H1 (cell line): ENCODE results near the gene PPP1R12A. TPM values are rescaled to one million over a fixed set of nuclear protein-coding genes. Genes with fewer than 3 reads are reported as not detected.

Experiments
- CTCF ChIA-PET: fragments of 300-600 bp; sonication (Branson Sonifier 250); formaldehyde crosslinking; loops from one replicate; lab custom pipeline; 2021; ENCODE audit not compliant: partially characterized antibody; lab: Charles Lee
- POLR2A ChIA-PET: fragments of 300-600 bp; sonication (Branson Sonifier 250); formaldehyde crosslinking; loops from one replicate; lab custom pipeline; 2021; ENCODE audit warnings: inconsistent platforms; ENCODE audit not compliant: partially characterized antibody; lab: Charles Lee
- DNase-seq, 2 experiments: peaks; one replicate each; pipeline versions ENCODE4 v3.0.0 to v3.0.0-alpha.2; 2010 to 2022; ENCODE audit warnings: low spot score in 2 of 2, low read depth in 1 of 2, mixed read lengths in 1 of 2
- FAIRE-seq: peaks from 2 replicates; lab custom pipeline; 2011; peaks lifted over from hg19 to GRCh38; lab: Jason Lieb, UNC
- H2AFZ ChIP-seq: 2 replicates; pipeline ENCODE4 v1.8.1; 2012; ENCODE audit warnings: low read length, inconsistent platforms
- H2AK5ac ChIP-seq: 2 replicates; pipeline ENCODE4 v1.6.1; 2013; ENCODE audit warnings: low read depth, low read length
- H2BK120ac ChIP-seq: replicated peaks from 2 replicates; pipeline ENCODE3; 2013; ENCODE audit warnings: low read depth, low read length, inconsistent platforms
- H2BK12ac ChIP-seq: 2 replicates; pipeline ENCODE4 v1.6.1; 2013; ENCODE audit warnings: low read depth, low read length
- H2BK15ac ChIP-seq: 2 replicates; pipeline ENCODE4 v1.6.1; 2013; ENCODE audit warnings: low read length
- H2BK20ac ChIP-seq: 2 replicates; pipeline ENCODE4 v1.6.1; 2013; ENCODE audit warnings: low read length
- H2BK5ac ChIP-seq: 2 replicates; pipeline ENCODE4 v1.6.1; 2013; ENCODE audit warnings: low read depth, low read length
- H3K14ac ChIP-seq: 2 replicates; pipeline ENCODE4 v1.6.1; 2013; ENCODE audit warnings: inconsistent platforms; ENCODE audit not compliant: insufficient read length
- H3K18ac ChIP-seq: 2 replicates; pipeline ENCODE4 v1.6.1; 2013; ENCODE audit warnings: low read length; ENCODE audit errors: extremely low read depth
- H3K23ac ChIP-seq: 2 replicates; pipeline ENCODE4 v1.6.1; 2013; ENCODE audit warnings: inconsistent platforms; ENCODE audit not compliant: insufficient read length
- H3K23me2 ChIP-seq: 2 replicates; pipeline ENCODE4 v1.6.1; 2013; ENCODE audit warnings: low read depth, low read length
- H3K27ac ChIP-seq: 2 replicates; pipeline ENCODE4 v1.6.1; 2011; ENCODE audit warnings: low read depth, low read length, inconsistent platforms
- H3K27me3 ChIP-seq, 4 experiments: replicated peaks in 1 of 4; 1 replicate in 1 of 4; 2 replicates in 3 of 4; pipeline versions ENCODE4 v1.6.1 to v1.8.1; 2011 to 2013; ENCODE audit warnings: low read length in 3 of 4, mild to moderate bottlenecking in 3 of 4, inconsistent platforms in 2 of 4, mixed read lengths in 2 of 4, moderate library complexity in 1 of 4; ENCODE audit not compliant: control insufficient read depth in 3 of 4, insufficient read depth in 3 of 4; ENCODE audit errors: extremely low read depth in 1 of 4
- H3K36me3 ChIP-seq, 4 experiments: 2 replicates each; pipeline versions ENCODE4 v1.6.1 to v1.8.1; 2011 to 2013; ENCODE audit warnings: mild to moderate bottlenecking in 4 of 4, low read length in 3 of 4, moderate library complexity in 2 of 4, control low read depth in 1 of 4, inconsistent platforms in 1 of 4; ENCODE audit not compliant: insufficient read depth in 4 of 4, control insufficient read depth in 2 of 4
- H3K4ac ChIP-seq: replicated peaks from 2 replicates; pipeline ENCODE3; 2013; ENCODE audit warnings: low read length, low read depth, mixed read lengths, inconsistent platforms; ENCODE audit not compliant: insufficient read length
- H3K4me1 ChIP-seq, 4 experiments: replicated peaks in 1 of 4; 1 replicate in 1 of 4; 2 replicates in 3 of 4; pipeline versions ENCODE4 v1.6.1 to v1.8.1; 2011 to 2013; ENCODE audit warnings: low read length in 3 of 4, inconsistent platforms in 2 of 4, mixed read lengths in 1 of 4; ENCODE audit not compliant: insufficient read depth in 4 of 4, control insufficient read depth in 3 of 4
- H3K4me2 ChIP-seq, 2 experiments: 2 replicates each; pipeline versions ENCODE4 v1.6.1 to v1.8.1; 2011 to 2013; ENCODE audit warnings: low read depth in 2 of 2, low read length in 2 of 2, control low read depth in 1 of 2, inconsistent platforms in 1 of 2, mild to moderate bottlenecking in 1 of 2; ENCODE audit not compliant: insufficient read depth in 1 of 2
- H3K4me3 ChIP-seq, 4 experiments: fragments of 200-600, 300-600 bp in 1 of 4; sonication (generic), shearing (Covaris generic), sonication (Bioruptor Twin) in 1 of 4; 2 replicates each; pipeline versions ENCODE4 v1.5.1 to v1.8.1; 2011 to 2016; ENCODE audit warnings: low read length in 4 of 4, low read depth in 3 of 4, control low read depth in 2 of 4, inconsistent platforms in 2 of 4, mild to moderate bottlenecking in 2 of 4, mixed read lengths in 1 of 4, moderate library complexity in 1 of 4; ENCODE audit not compliant: insufficient read depth in 2 of 4; ENCODE audit errors: extremely low read depth in 1 of 4
- H3K56ac ChIP-seq: replicated peaks from 2 replicates; pipeline ENCODE3; 2013; ENCODE audit warnings: low read depth, mild to moderate bottlenecking, mixed read lengths, low read length, inconsistent platforms; ENCODE audit not compliant: insufficient read length
- H3K79me1 ChIP-seq: 2 replicates; pipeline ENCODE4 v1.6.1; 2013; ENCODE audit warnings: low read depth, low read length, control low read depth
- H3K79me2 ChIP-seq, 2 experiments: 2 replicates each; pipeline versions ENCODE4 v1.6.1 to v1.8.1; 2012 to 2013; ENCODE audit warnings: low read length in 2 of 2, mild to moderate bottlenecking in 2 of 2, inconsistent platforms in 1 of 2; ENCODE audit not compliant: insufficient read depth in 2 of 2, control insufficient read depth in 1 of 2
- H3K9ac ChIP-seq, 4 experiments: replicated peaks in 1 of 4; 1 replicate in 1 of 4; 2 replicates in 3 of 4; pipeline versions ENCODE4 v1.6.1 to v1.8.1; 2011 to 2013; ENCODE audit warnings: low read depth in 3 of 4, low read length in 3 of 4, control low read depth in 2 of 4, mild to moderate bottlenecking in 2 of 4, moderate library complexity in 2 of 4, inconsistent platforms in 1 of 4; ENCODE audit errors: extremely low read depth in 1 of 4
- H3K9me3 ChIP-seq, 2 experiments: 2 replicates each; pipeline versions ENCODE4 v1.6.1 to v1.8.1; 2012 to 2013; ENCODE audit warnings: mild to moderate bottlenecking in 2 of 2, moderate library complexity in 2 of 2, control low read depth in 1 of 2, inconsistent platforms in 1 of 2, low read depth in 1 of 2, low read length in 1 of 2, mixed read lengths in 1 of 2; ENCODE audit not compliant: insufficient read depth in 2 of 2
- H4K20me1 ChIP-seq, 2 experiments: replicated peaks in 1 of 2; 2 replicates each; pipeline versions ENCODE3 to v1.8.1; 2011 to 2013; ENCODE audit warnings: inconsistent platforms in 2 of 2, low read length in 2 of 2, mild to moderate bottlenecking in 1 of 2; ENCODE audit not compliant: insufficient read depth in 2 of 2, control insufficient read depth in 1 of 2
- H4K5ac ChIP-seq: 2 replicates; pipeline ENCODE4 v1.6.1; 2013; ENCODE audit warnings: low read length, low read depth, mixed read lengths, inconsistent platforms; ENCODE audit not compliant: insufficient read length
- H4K8ac ChIP-seq: 2 replicates; pipeline ENCODE4 v1.8.0; 2013; ENCODE audit warnings: mild to moderate bottlenecking, moderate library complexity, low read length, inconsistent platforms; ENCODE audit not compliant: insufficient read depth; ENCODE audit errors: extremely low read depth
- H4K91ac ChIP-seq: replicated peaks from 2 replicates; pipeline ENCODE3; 2013; ENCODE audit warnings: low read length, mixed read lengths, inconsistent platforms; ENCODE audit not compliant: insufficient read length
- CTBP2 ChIP-seq: IDR thresholded peaks from 2 replicates; pipeline ENCODE4 v1.7.0; 2011; ENCODE audit warnings: borderline replicate concordance, mild to moderate bottlenecking, moderate library complexity, mixed read lengths, low read length; ENCODE audit not compliant: insufficient read depth, insufficient read length
- MAFK ChIP-seq: IDR thresholded peaks from 2 replicates; pipeline ENCODE4 v1.6.1; 2012; ENCODE audit warnings: low read depth, mild to moderate bottlenecking, improper control_type of control experiment, low read length
- TAF1 ChIP-seq: IDR thresholded peaks from 2 replicates; pipeline ENCODE4 v1.6.1; 2011; ENCODE audit warnings: mild to moderate bottlenecking, low read depth, low read length
- TBP ChIP-seq: IDR thresholded peaks from 2 replicates; pipeline ENCODE4 v1.6.1; 2011; ENCODE audit warnings: low read depth, low read length, improper control_type of control experiment
- WGBS, 2 experiments: shearing (Covaris generic) in 1 of 2; methylation state at CpG; one replicate each; pipeline versions ENCODE4 v1.1.6 to v1.1.7; 2013 to 2015; ENCODE audit warnings: low lambda C conversion rate in 2 of 2, mixed read lengths in 2 of 2, inconsistent platforms in 1 of 2, low coverage in 1 of 2, missing lambda C conversion rate in 1 of 2; ENCODE audit not compliant: insufficient replicate concordance in 2 of 2, insufficient coverage in 1 of 2, insufficient read length in 1 of 2; ENCODE audit errors: extremely low coverage in 1 of 2, missing lambda C conversion rate in 1 of 2; 5-methylcytosine and 5-hydroxymethylcytosine counted together
- polyA plus RNA-seq, 7 experiments: library from polyadenylated mRNA; depleted of rRNA in 3 of 7; stranded (reverse) in 5 of 7; unstranded in 2 of 7; fragments of >200 nt in 5 of 7; fragments of 200-250 nt in 2 of 7; gene quantifications; 1 replicate in 5 of 7; 2 replicates in 1 of 7; 4 replicates in 1 of 7; pipeline versions ENCODE4 v1.2.1 to v1.2.3, GENCODE V29; 2011 to 2013; ENCODE audit warnings: missing spikeins in 2 of 7, mixed read lengths in 2 of 7
- total RNA-seq: library from RNA; stranded (reverse); fragmentation: NEBNext Ultra II Directional; extraction: Animal tissue kit (Norgen Biotek cat#: 25700); gene quantifications from 2 replicates; pipeline ENCODE4 v1.2.1, GENCODE V29; 2021
- TF ChIP-seq, protein P1 (sequence below), 3 experiments: IDR thresholded peaks; 1 replicate in 2 of 3; 2 replicates in 1 of 3; pipeline versions ENCODE4 v1.5.1 to v1.6.1; 2011; ENCODE audit warnings: low read length in 3 of 3, mild to moderate bottlenecking in 3 of 3, inconsistent platforms in 2 of 3, low read depth in 1 of 3, moderate library complexity in 1 of 3; ENCODE audit not compliant: insufficient read depth in 1 of 3; ENCODE audit errors: control extremely low read depth in 1 of 3

PPP1R12A gene
- total and polyA plus RNA-seq, 2 of the 8 experiments (the other 6 are each of a cell fraction or from before 2014, with no cell fraction given) = 14.7 to 81.5 TPM

- peaks cover 0 to 3% (median 0%) of the 10 kb centered on the region in 4 experiments; a peak in 2 of 8 replicates for H3K36me3 ChIP-seq
- no peaks in the 10 kb centered on the region for H3K27me3 ChIP-seq
- H2BK120ac ChIP-seq = no peak overlapping the region
- no peak overlapping the region for H3K14ac ChIP-seq
- H3K4me2 ChIP-seq = no peak overlapping the region
- no peak overlapping the region for H4K8ac ChIP-seq
- DNase-seq (no peak), FAIRE-seq (no peak)
- H2BK12ac ChIP-seq = no peak overlapping the region
- 92% methylated on average over 2 of the region's 2 CpGs; no CpG with 5 or more reads in 1 of the 2 experiments for WGBS, 2 experiments
- no peak overlapping the region for H4K5ac ChIP-seq
- H3K23ac ChIP-seq = no peak overlapping the region
- no peak overlapping the region for H2BK20ac ChIP-seq
- H2BK5ac ChIP-seq = no peak overlapping the region
- CTCF ChIA-PET = interaction anchor here (0.6 to 1.1 kb wide), 2 partner anchors 8 to 61 kb away, joined by 3 to 4 read pairs; no protein-coding TSS in a partner anchor
- peak overlapping the region; percentile 11; the same call in 1 of the 2 replicates for H2AK5ac ChIP-seq
- no peak overlapping the region for H2AFZ ChIP-seq
- POLR2A ChIA-PET = interaction anchor here (0.7 kb wide), 1 partner anchor 16 kb away, joined by 3 read pairs; no protein-coding TSS in a partner anchor
- no peak overlapping the region for H2BK15ac ChIP-seq
- H3K56ac ChIP-seq = no peak overlapping the region
- H3K4me3 ChIP-seq = no peak overlapping the region
- no peak overlapping the region for H3K18ac ChIP-seq
- no peak overlapping the region for H4K91ac ChIP-seq
- H3K79me1 ChIP-seq = no peaks in the 10 kb centered on the region
- peaks cover 0 to 3% (median 0%) of the 10 kb centered on the region in 4 experiments; a peak in 2 of 7 replicates for H3K4me1 ChIP-seq
- no peak overlapping the region for H3K27ac ChIP-seq
- H3K9ac ChIP-seq = no peak overlapping the region
- H3K9me3 ChIP-seq = no peaks in the 10 kb centered on the region
- no peaks in the 10 kb centered on the region for H3K23me2 ChIP-seq
- H3K4ac ChIP-seq = no peak overlapping the region
- H3K79me2 ChIP-seq = peaks cover 5 to 98% of the 10 kb centered on the region in 2 experiments; a peak in 3 of 4 replicates
- TF ChIP-seq CTBP2 (no peak), TBP (no peak), MAFK (no peak), TAF1 (no peak)
- TF ChIP-seq, protein P1, sequence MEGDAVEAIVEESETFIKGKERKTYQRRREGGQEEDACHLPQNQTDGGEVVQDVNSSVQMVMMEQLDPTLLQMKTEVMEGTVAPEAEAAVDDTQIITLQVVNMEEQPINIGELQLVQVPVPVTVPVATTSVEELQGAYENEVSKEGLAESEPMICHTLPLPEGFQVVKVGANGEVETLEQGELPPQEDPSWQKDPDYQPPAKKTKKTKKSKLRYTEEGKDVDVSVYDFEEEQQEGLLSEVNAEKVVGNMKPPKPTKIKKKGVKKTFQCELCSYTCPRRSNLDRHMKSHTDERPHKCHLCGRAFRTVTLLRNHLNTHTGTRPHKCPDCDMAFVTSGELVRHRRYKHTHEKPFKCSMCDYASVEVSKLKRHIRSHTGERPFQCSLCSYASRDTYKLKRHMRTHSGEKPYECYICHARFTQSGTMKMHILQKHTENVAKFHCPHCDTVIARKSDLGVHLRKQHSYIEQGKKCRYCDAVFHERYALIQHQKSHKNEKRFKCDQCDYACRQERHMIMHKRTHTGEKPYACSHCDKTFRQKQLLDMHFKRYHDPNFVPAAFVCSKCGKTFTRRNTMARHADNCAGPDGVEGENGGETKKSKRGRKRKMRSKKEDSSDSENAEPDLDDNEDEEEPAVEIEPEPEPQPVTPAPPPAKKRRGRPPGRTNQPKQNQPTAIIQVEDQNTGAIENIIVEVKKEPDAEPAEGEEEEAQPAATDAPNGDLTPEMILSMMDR (IDR thresholded peaks at IDR 0.05; ENCODE audit: control extremely low read depth in 1 of 3, insufficient read depth in 1 of 3, low read depth in 1 of 3, low read length in 3 of 3) = no peak
- peaks cover 2 to 3% of the 10 kb centered on the region in 2 experiments for H4K20me1 ChIP-seq
Observed at GRCh38 chr12:79891506-79892162, 43.3 kb downstream of the PPP1R12A start.
